NCI-H1092 (cell line): ENCODE results near the gene TEAD1.

ENCODE experiments used
- DNase-seq: peaks from one replicate; lab custom pipeline; 2025; lab: John Stamatoyannopoulos, UW

TEAD1 gene

DNA sequence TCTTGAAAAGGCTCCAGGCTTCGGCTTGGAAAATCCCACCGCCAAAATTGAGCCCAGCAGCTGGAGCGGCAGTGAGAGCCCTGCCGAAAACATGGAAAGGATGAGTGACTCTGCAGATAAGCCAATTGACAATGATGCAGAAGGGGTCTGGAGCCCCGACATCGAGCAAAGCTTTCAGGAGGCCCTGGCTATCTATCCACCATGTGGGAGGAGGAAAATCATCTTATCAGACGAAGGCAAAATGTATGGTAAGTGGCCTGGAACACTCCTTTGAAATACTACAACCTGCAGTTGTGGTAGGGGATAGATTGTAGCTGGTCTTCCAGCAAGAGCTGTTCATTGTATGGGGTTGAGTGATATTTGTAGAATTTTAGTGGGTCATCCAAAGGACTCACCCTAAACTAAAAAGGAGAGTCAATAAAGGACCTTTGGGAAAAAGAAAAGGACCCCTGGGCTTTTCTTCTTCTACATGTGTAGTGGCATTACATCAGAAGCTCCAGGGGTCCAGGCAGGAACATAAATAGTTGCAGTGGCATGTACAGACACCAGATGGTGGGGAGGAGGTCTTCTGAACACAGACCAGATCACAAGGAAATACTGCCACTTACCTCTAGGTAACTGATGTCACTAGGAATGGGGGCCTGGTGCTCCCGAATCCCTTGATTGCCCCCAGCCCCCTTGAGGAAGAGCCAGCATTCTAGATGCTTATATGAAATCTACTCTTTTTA, 90.1 kb downstream of the TEAD1 start:
- no peak for DNase-seq

DNA sequence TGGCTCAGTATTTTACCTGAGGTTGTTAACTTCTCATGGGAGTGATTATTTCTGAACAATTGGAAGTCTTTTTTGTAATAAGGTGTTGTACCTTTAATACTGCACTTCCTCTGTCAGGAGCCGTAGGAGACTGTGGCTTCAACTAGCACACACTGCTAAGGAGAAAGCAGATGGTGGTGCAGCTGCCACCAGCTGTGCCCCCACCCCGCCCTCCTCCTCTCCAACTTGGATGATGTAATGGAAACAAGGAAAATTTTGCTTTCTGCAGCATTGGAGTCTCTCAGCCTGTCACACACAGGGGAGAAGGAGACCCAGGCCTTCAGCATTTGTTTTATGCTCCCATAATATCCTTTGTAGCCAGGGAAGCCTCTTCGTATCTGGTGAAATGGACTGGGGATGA, 91.2 kb downstream of the TEAD1 start:
- DNase-seq, result no peak

DNA sequence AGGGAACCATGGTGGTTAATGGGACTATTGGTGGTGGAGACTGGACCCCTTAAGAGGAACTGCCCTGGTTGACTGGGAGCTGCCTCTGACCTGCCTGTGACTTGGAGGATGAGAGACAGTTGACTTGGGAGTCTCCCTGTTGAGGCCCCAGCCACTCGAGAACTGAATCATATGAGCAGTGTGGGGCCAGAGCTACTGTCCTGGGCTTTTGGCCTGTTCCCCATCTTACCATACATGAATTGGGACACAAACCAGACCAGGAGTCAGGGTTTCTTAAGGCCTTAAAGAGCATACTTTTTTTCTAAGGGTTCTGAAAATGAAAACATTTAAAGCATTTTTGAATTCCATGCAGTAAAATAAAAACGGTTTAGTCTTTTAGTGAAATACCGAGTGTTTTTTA, 92.8 kb downstream of the TEAD1 start:
- no peak for DNase-seq

DNA sequence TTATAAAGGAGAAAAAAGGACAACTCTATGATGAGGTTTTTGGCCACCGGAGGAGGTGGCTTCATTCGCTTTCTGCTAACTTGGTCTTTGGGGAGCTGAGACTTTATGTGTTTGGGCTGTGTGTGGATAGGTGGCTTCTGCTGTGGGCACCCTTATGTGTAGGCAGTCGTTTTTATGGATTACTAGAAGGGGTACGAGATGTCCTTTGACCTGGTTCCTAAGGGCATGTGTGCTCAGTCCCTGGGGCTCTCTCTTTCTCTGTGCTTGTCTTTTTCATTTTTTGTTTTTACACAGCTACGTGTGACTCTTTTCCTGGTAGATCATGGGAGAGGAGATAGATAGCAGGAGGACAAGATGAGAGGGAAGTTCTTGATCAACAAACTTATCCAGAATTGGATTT, 93.4 kb downstream of the TEAD1 start:
- no peak for DNase-seq

DNA sequence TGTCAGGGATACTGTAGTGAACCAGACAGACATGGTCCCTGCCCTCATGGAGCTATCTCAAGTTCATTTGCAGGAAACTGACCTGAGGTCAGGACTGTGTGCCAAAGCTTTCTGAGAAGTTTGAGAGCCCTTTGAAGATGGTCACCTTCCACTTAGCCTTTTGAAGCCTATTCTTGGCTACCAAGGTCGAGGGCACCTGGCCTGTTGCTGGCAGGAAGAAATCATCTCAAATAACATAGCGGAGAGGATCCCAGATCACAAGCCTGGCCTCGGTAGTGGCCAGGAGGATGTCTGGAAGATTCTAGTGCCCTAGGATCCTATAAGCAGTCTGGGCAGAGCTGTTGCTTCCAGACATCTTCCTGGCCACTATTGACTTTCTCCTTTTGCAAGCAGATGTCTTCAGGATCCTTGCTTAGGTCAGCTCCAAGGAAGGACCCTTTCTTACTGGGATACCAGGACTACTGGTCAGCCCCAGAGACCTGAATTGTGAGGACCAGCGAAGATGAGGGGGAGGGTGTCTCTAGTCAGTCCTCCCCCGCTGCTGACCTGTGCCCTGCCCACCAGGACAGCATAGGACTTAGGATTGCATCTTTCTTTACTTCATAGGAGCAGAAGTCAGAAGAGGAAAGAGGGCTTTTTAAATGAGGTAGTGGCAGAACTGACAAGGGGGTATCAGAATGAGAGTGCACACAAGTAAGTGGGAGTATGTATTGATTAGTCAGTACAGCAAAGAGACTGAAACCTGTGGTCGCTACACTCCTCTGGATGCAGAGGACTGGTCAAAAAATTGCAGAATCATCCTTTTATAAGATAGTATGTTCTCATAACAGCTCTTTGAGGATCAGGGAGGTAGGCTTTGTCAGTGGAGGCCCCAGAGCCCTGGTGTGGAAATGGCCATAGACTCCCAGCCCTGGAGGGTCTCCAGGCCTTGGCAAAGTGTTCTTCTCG, 94.8 kb downstream of the TEAD1 start:
- no peak for DNase-seq

DNA sequence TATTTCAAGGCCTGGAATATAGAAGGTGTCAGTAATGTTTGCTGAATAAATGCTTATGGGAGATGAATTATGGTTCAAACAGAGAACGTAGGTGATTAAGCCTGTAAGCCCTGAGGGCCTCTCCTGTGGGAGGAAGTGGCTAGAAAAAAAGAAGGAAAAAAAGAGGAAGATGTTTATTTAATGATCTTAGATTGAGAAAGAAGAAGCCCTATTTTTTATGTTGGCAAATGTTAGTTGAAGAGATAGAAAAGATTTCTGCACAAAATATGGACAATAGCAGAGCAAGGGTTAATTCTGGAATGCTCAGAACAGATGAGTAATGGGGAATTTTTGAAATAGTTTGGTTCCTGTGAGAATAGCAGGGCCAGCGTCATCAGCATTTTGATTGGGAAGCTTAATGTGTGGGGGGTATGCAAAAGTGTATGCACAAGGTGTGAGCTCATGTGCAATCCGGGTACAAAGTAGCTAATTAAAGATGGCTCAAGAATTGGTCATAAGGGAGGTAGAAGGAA, 95.7 kb downstream of the TEAD1 start:
- no peak for DNase-seq

DNA sequence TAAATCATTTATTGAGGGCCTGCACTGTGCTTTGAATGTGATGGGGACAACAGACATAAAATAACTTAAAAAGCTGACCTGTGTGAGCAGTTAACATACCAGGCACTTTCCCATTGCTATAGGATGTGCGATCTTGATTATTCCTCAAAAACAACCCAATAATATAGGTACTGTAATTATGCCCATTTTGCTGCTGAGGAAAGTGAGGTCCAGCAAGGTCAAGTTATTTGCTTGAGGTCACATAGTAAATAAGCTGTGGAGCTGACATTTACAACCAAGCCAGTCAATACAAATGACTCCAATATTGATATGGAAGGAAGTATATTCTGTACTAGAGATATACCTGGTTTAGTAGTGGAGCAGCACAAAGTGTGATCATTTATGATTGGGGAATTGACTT, 96.2 kb downstream of the TEAD1 start:
- no peak for DNase-seq

DNA sequence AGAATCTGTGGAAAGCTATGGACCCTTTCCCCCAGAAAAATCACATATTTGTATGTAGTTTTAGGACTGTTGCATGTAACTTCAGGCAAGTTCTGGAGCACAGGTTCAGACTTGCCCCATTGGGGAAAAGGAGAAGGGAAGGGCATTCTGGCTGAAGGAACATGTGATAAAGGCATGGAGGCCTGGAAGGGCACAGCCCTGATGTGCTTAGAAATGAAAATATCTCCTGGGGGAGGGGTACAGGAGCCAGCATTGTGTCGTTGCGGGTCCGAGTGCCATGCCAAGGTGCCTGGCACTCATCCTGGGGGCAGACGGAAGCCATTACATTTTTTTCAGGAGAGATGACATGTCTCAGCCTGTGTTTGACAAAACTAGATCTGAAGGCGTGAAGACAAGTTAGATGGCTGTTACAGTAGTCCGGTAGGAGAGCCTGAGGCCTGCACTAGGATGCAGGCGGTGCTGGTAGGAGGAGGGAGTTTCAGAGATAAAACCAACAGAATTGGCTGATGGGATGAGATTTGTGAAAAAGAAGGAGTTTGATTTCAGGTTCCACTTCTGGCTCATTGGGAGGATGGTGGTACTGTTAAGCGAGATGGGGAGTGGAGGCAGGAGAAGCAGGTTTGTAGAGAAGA, 96.9 kb downstream of the TEAD1 start:
- DNase-seq, result no peak

DNA sequence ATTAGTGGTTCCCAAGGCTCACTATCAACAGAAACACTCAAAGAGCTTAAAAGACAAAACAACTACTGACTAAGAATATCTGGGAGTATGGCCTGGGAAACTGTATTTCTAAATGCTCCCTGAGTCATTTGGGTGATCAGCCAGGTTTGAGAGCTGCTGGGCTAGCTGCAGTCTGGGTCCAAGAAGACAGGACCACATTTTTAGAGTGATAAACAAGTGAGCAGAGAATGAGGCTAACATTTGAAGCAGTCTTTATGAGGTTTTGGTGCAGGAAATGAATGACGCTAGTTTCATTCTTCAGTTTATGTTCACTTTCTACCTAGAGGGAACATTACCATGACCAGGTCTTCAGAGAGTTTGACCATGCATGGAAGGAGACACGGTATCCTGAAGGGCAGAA, 97.7 kb downstream of the TEAD1 start:
- no peak for DNase-seq

DNA sequence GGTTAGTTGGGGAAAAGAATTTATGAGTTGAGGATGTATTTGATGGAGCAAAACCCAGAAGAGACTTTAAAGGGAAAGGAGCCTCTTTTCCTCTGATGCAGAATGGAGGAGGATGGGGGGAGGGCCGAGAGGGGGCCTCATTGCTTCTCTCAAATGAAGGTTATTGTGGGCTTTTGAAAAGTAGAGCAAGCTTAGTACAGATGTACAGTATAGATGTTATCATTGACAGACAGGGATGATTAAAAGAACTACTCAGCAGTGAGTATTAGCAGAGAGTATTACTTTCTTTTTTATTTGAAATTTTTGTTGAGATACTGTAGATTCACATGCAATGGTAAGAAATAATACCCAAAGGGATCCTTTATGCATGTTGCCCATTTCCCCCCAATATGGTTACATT, 98.1 kb downstream of the TEAD1 start:
- DNase-seq, result no peak

DNA sequence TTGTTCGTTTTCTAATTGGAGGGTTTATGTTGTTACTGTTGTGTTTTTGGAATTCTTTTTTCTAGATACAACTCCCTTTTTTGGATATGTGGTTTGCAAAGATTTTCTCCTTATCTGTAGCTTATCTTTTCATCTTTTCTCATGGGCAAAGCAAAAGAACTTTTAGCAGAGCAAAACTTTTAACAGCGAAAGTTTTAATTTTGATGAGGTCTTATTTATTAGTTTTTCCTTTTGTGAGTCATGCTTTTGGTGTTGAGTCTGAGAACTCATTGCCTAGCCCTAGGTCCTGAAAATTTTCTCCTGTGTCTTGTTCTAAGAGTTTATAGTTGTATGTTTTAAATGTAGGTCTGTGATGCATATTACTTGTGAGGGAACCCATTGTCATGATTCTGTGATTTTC, 99.4 kb downstream of the TEAD1 start:
- no peak for DNase-seq

DNA sequence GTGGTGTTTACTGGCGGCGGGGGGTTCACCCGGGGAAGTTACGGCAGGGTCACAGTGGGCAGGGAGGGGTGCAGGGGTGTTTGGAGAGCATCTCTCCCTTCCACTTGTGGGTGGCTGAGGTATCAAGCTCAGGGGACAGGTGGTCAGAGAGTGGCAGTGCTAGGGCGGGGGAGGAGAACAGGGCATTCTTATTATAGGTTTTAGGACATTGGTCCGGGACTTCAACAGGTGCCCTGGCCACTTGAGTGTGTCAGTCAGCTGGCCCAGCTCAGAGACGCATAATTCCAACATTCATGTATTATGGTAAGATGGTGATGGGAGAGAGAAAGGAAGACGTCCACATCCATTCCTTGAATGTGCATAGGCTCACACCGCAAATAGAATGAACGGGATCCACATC, 101.7 kb downstream of the TEAD1 start:
- DNase-seq, result no peak

DNA sequence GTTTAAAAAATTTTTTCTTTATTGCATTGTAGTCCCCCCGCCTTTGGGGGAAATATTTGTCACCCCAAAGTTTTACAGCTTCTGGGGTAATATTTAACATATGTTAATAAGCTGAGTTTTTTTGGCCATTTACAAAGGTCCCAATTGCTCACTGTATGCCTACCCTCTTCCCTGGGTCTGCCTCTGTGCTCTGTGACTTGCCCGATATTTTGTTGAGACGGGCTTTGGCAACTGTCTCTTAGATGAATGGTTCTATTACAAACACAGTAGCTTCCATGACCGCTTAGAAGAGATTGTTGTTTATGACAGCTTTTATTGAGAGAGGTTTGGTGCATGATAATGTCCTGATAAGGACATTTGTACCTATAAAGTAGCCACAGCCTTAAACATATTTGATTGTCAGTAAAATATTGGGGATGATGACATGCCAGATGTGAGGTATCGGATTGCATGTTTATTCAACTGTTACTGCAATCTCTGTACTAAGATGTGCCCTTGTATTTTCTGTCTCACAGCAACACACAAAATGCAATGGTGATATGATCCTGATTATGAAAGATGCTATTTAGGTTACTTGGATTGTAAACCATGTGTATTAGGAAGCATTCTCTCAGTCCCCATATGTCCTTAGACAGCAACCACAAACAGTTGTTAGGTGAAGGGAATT, 103.1 kb downstream of the TEAD1 start:
- no peak for DNase-seq

DNA sequence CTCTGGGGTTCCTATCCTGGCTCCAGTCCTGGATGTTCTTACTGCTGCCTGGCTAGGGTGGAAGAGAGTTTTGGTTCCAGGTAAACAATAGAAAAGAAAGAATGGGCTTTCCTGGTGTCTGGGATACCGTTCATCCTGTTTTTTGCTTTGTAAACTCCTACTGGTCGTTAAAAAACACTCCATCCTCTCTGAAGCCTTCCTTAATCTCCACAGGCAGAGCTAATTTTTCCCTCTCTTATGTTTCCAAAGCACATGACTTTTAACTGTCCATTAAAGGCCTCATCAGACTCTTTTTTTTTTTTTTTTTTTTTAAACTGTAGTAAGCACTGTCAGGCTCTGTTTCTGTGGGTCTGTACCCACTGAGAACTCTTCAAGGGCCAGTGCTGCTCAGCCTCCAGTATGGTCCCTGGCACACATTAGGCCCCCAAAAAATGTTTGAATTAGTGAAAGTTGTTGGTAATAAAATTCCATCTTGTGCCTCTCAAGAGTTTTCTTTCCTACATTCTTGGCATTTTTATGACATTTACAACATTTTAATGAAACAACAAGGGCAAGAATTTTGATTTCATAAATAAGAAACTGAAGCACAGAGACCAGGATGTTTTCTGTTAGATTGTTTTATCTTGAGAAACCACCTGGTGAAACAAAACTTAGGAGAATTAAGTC, 104.2 kb downstream of the TEAD1 start:
- no peak for DNase-seq

DNA sequence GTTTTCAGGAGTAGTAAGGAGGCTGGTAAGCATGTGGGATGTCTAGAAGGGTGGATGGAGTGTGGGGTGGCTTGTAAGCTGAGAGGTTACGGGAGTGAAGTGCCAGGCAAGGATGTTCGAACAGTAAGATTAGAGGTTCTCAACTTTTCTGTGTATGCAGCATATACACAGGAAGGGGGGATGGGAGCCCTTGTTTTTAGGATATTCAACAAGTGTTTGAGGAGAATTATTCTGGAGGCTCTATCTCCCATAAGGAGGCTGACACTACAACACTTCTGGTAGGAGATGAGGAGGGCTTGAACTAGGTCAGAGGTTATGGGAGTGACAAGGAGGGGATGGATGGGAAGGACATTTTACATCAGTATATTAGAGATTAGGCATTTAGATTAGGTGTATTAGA, 109.5 kb downstream of the TEAD1 start:
- DNase-seq, result no peak

DNA sequence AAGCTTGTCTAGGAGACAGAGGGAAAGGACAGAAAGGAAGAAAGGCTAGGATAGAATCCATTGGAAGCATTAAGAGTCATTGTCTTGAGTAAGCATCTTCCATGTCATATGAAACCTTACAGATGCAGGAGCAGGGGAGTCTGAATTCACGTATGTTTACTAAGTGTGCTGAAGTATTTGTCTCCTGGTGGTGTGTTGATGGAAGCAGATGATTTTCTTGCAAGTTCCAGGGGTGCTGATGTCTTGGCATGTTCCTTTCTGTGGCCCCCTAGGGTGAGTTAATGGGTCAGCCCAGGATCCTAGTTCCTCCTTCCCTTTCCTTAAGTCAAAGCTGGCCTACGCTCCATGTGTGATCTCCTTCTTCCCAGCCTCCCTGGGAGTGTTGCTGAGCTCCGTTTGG, 110.2 kb downstream of the TEAD1 start:
- no peak for DNase-seq

DNA sequence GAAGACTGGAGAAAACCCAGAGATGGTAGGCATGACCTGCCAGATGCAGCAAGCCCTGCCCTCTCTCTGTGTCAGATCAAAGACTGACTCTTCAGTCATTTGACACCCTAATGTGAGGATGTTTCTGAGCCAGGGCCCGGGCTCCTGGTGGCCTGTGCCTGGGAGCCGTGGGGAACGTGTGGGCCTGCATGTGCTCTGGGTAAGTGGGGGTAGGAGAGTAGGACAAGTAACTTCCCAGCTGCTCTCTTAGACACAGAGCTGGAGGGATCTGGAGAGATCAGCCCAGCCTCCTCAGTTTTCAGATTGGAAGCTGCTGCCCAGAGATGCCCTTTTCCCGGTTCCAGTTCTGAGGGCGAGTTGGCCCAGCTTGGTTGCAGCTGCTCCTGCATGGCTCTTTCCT, 110.8 kb downstream of the TEAD1 start:
- DNase-seq, result no peak

DNA sequence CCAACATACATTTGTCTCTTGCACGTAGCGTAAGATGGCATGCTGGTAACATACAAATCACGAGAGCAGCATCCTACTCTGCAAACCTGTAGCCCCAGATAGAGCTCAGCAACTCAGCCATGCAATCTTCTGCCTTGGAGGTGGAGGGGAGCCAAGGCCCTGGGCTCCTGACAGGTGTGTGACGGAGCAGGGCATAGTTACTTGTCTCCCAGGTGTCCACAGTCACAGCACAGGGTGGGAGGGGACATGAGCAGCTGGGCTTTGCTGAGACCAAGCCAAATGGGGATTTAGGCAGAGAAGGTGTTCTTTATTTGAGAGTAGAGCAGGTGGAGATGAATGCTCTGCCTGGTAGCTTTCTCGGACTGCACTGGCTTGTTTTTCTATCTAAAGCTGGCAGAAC, 111.7 kb downstream of the TEAD1 start:
- peak; percentile 66 for DNase-seq

DNA sequence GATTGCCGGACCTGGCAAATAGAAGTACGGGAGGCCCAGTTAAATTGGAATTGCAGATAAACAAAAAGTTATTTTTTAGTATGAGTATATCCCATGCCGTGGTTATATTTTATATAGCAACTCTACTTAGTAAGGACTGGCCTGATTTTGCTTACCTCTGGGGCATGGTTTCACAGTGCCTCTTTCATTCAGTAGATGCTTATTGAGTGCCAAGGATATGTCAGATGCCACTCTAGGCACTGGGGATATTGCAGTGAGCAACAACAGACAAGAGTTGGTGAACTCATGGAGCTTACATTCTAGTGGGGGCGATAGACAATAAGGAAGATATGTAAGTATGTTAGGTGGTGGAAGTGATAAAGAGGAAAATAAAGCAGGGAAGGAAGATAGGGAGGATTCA, 112.2 kb downstream of the TEAD1 start:
- no peak for DNase-seq

DNA sequence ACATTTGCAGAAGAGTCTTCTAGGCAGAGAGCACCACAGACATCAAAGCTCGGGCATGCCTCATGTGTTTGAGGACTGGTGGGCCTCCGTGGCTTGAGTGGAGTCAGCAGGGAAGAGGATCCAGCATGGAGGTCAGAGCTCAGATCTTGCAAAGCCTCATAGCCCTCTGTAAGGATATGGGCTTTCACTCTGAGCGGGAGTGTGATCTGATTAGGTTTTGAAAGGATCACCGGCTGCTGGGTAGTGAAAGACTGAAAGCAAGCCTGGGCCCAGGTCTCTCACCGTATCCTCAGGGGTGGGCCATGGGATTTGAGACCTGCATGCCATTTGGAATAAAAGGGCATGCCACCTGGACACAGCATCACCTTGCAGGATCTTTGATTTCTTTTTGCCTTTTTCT, 112.7 kb downstream of the TEAD1 start:
- DNase-seq, result no peak

DNA sequence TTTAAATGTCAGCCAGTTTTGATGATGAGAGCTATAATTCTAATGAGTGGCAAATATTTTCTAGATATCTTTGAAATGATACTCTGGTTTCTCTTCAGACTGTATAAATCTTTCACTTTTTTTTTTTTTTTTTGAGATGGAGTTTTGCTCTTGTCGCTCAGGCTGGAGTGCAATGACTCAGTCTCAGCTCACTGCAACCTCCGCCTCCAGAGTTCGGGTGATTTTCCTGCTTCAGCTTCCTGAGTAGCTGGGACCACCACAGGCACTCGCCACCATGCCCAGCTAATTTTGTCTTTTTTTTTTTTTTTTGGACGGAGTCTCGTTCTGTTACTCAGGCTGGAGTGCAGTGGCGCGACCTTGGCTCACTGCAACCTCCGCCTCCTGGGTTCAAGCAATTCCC, 113.6 kb downstream of the TEAD1 start:
- DNase-seq, result no peak

DNA sequence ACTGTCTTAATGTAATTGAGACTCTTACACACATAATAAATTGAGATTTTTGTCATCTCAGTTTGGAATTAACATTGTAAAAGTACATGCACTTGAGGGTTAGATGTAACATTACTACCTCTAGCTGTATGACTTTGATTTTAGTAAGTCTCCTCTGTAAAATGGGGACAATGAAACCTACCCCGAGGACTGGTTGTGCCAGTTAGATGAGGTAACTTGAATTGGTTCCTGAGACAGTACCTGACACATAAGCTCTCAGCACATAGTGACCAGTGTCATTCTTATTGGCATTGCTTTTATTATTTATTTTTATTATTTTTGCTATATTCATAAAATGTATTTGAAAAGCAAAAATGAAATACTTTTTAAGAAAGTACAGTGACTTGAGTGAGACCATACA, 114.8 kb downstream of the TEAD1 start:
- no peak for DNase-seq
